ENCODE results near the gene PHKB.

The PHKB gene

DNA sequence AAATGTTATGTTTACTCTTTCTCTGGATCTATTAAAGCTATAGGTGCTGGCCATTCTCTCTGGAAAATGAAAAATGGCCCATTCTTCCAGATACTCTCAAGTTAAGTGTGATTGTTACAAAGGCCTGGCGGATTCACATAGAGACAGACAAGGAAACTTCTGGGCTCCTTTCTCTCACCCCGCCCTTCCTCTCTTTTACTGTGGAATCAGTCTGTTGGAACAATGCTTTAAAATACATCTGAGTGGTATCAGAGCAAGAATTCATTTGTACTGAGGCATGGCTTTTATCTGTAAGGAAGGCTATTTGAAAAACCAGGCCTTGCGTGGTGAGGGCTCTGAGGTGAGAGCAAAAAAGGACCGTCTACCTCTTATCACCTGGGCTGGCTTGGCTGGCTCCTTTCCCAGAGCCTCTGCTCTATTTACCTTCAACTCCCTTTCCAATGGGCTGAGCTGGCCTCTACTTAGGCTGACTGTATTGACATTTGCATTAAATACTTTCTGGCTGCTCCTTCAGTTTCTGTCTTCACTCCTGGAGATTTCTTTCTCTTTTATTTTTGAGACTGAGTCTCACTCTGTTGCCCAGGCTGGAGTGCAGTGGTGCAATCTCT, 274.0 kb downstream of the PHKB start:
- no peak for DNase-seq

GRCh38 chr16:47750371-47750770, 289.2 kb downstream of the PHKB start:
- no peak for DNase-seq

Measured in SHP77 treated with DMSO at 0.1 percent for 48 hours (cell line).